Measurements from ENCODE around the gene BAIAP2. TPM values are rescaled to one million over a fixed set of nuclear protein-coding genes. Genes with fewer than 3 reads are reported as not detected.

The BAIAP2 gene
- total and polyA plus RNA-seq, 2 of the 13 experiments (the other 11 are each of a cell fraction or from before 2014, with no cell fraction given): 22.5 to 24.0 TPM

DNA sequence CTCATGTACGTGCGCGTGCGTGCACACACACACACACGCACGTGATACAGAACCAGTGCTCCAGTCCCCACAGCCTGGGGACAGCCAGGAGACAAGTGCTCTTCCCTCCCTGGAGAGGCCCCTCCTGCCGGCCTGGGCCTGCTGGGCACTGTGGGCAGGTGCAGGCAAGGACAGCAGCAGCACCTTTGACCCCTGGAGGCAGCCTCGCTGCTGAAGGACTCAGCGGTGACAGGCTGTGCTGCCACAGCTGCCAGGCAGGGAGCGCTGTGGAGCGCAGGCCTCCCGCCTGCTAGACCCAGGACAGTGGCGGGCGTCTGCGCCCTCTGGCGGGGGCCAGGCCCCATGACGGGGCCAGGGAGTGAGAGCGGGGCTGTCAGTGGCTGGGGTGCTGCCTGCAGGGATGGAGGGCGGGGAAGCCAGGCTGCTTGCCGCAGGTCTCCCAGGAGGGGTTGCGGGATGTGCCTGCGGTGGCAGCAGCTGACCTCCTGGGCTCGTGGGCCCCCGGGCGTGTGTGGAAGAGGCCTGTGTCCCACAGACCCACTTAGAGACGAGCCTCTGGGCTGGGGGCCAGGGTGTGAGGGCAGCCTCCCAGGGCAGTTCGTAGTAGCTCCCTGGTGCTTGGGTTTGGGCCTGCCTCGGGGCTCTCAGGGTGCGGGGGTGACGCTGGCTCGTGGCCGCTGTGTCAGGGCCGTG lies 66.8 kb downstream of the BAIAP2 start (continued):
- TF ChIP-seq NRL (CRISPR knock-in tag; IDR thresholded peaks at IDR 0.05; ENCODE audit: borderline replicate concordance): peak; percentile 85; the same call in 1 of the 2 replicates
- TF ChIP-seq REXO4 (CRISPR knock-in tag; IDR thresholded peaks at IDR 0.05; ENCODE audit: borderline replicate concordance): no peak
- TF ChIP-seq TCF12 (IDR thresholded peaks at IDR 0.05): no peak
- TF ChIP-seq TCF12 (CRISPR knock-in tag; IDR thresholded peaks at IDR 0.05): peak; percentile 81; the same call in 1 of the 2 replicates
- peak; percentile 57; the same call in 1 of the 2 replicates for TF ChIP-seq CEBPG (CRISPR knock-in tag; IDR thresholded peaks at IDR 0.05)
- no peak for TF ChIP-seq HOXA9 (CRISPR knock-in tag; IDR thresholded peaks at IDR 0.05; ENCODE audit: borderline replicate concordance)
- TF ChIP-seq NCOA1 (CRISPR knock-in tag; IDR thresholded peaks at IDR 0.05): 0 out of 2 replicates have a peak, but pooled peaks have one; percentile 78
- peak; percentile 77 for TF ChIP-seq U2AF1 (optimal IDR thresholded peaks at IDR 0.05; ENCODE audit: low read depth, low read length)
- 0 out of 2 replicates have a peak, but pooled peaks have one; percentile 77 for TF ChIP-seq ZSCAN12 (CRISPR knock-in tag; IDR thresholded peaks at IDR 0.05)
- 0 out of 2 replicates have a peak, but pooled peaks have one; percentile 63 for TF ChIP-seq ZNF672 (CRISPR knock-in tag; IDR thresholded peaks at IDR 0.05)
- TF ChIP-seq ZNF550 (CRISPR knock-in tag; IDR thresholded peaks at IDR 0.05; ENCODE audit: borderline replicate concordance): peak; percentile 98
- peak; percentile 86 for TF ChIP-seq ZC3H13 (CRISPR knock-in tag; IDR thresholded peaks at IDR 0.05)
- TF ChIP-seq, protein P1, sequence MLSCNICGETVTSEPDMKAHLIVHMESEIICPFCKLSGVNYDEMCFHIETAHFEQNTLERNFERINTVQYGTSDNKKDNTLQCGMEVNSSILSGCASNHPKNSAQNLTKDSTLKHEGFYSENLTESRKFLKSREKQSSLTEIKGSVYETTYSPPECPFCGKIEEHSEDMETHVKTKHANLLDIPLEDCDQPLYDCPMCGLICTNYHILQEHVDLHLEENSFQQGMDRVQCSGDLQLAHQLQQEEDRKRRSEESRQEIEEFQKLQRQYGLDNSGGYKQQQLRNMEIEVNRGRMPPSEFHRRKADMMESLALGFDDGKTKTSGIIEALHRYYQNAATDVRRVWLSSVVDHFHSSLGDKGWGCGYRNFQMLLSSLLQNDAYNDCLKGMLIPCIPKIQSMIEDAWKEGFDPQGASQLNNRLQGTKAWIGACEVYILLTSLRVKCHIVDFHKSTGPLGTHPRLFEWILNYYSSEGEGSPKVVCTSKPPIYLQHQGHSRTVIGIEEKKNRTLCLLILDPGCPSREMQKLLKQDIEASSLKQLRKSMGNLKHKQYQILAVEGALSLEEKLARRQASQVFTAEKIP (CRISPR knock-in tag; IDR thresholded peaks at IDR 0.05; ENCODE audit: borderline replicate concordance): no peak
- TF ChIP-seq ARNT (IDR thresholded peaks at IDR 0.05): no peak
- no peak for TF ChIP-seq ZNF282 (IDR thresholded peaks at IDR 0.05; ENCODE audit: partially characterized antibody)
- TF ChIP-seq, protein P2, sequence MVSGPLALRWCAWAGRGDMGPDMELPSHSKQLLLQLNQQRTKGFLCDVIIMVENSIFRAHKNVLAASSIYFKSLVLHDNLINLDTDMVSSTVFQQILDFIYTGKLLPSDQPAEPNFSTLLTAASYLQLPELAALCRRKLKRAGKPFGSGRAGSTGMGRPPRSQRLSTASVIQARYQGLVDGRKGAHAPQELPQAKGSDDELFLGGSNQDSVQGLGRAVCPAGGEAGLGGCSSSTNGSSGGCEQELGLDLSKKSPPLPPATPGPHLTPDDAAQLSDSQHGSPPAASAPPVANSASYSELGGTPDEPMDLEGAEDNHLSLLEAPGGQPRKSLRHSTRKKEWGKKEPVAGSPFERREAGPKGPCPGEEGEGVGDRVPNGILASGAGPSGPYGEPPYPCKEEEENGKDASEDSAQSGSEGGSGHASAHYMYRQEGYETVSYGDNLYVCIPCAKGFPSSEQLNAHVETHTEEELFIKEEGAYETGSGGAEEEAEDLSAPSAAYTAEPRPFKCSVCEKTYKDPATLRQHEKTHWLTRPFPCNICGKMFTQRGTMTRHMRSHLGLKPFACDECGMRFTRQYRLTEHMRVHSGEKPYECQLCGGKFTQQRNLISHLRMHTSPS (CRISPR knock-in tag; IDR thresholded peaks at IDR 0.05; ENCODE audit: low read depth): peak; percentile 94
- TF ChIP-seq ZNF773 (CRISPR knock-in tag; IDR thresholded peaks at IDR 0.05; ENCODE audit: borderline replicate concordance): peak; percentile 59; the same call in 1 of the 2 replicates
- TF ChIP-seq KDM2A (CRISPR knock-in tag; IDR thresholded peaks at IDR 0.05; ENCODE audit: borderline replicate concordance, low read depth): peak; percentile 99
- peak; percentile 66; the same call in 1 of the 2 replicates for TF ChIP-seq ZNF563 (CRISPR knock-in tag; IDR thresholded peaks at IDR 0.05)
- TF ChIP-seq GATA4 (IDR thresholded peaks at IDR 0.05; ENCODE audit: borderline replicate concordance, low read depth): no peak
- TF ChIP-seq NR2C2 (CRISPR knock-in tag; IDR thresholded peaks at IDR 0.05; ENCODE audit: borderline replicate concordance): peak; percentile 97
- peak; percentile 76 for TF ChIP-seq MED13 (CRISPR knock-in tag; IDR thresholded peaks at IDR 0.05)
- peak; percentile 69; the same call in 1 of the 2 replicates for TF ChIP-seq ZSCAN21 (CRISPR knock-in tag; IDR thresholded peaks at IDR 0.05; ENCODE audit: borderline replicate concordance)
- TF ChIP-seq CCDC6 (CRISPR knock-in tag; IDR thresholded peaks at IDR 0.05): peak; percentile 92; the same call in 1 of the 2 replicates
- TF ChIP-seq KAT8 (CRISPR knock-in tag; IDR thresholded peaks at IDR 0.05): peak; percentile 91
- TF ChIP-seq MAFG (CRISPR knock-in tag; IDR thresholded peaks at IDR 0.05): no peak
- TF ChIP-seq SP5 (CRISPR knock-in tag; IDR thresholded peaks at IDR 0.05; ENCODE audit: borderline replicate concordance, low read depth): peak; percentile 74
- TF ChIP-seq, protein P3, sequence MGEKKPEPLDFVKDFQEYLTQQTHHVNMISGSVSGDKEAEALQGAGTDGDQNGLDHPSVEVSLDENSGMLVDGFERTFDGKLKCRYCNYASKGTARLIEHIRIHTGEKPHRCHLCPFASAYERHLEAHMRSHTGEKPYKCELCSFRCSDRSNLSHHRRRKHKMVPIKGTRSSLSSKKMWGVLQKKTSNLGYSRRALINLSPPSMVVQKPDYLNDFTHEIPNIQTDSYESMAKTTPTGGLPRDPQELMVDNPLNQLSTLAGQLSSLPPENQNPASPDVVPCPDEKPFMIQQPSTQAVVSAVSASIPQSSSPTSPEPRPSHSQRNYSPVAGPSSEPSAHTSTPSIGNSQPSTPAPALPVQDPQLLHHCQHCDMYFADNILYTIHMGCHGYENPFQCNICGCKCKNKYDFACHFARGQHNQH (CRISPR knock-in tag; IDR thresholded peaks at IDR 0.05): peak; percentile 94
